Right lobe of liver (tissue), 4 donors: Measurements from ENCODE around the gene TNFRSF14.

Experiments
- CTCF ChIP-seq, 4 donors: fragments of 200-600 bp in 3 of 4; fragments of 450-650 bp in 1 of 4; IDR thresholded peaks; one replicate each; pipeline versions ENCODE4 v1.5.1 to v1.8.0; 2016 to 2022; ENCODE audit warnings: antibody characterized with exemption in 4 of 4, mild to moderate bottlenecking in 2 of 4
- POLR2A ChIP-seq: fragments of 450-650 bp; IDR thresholded peaks from one replicate; pipeline ENCODE4 v1.6.1; 2017; ENCODE audit warnings: antibody characterized with exemption, mild to moderate bottlenecking
- donor health status: DM: no; HTN: no; CAD: no.
- donor health status: DM: no; HTN: no; CAD: no.
- donor health status: DM: no; HTN: yes; CAD: no.

DNA sequence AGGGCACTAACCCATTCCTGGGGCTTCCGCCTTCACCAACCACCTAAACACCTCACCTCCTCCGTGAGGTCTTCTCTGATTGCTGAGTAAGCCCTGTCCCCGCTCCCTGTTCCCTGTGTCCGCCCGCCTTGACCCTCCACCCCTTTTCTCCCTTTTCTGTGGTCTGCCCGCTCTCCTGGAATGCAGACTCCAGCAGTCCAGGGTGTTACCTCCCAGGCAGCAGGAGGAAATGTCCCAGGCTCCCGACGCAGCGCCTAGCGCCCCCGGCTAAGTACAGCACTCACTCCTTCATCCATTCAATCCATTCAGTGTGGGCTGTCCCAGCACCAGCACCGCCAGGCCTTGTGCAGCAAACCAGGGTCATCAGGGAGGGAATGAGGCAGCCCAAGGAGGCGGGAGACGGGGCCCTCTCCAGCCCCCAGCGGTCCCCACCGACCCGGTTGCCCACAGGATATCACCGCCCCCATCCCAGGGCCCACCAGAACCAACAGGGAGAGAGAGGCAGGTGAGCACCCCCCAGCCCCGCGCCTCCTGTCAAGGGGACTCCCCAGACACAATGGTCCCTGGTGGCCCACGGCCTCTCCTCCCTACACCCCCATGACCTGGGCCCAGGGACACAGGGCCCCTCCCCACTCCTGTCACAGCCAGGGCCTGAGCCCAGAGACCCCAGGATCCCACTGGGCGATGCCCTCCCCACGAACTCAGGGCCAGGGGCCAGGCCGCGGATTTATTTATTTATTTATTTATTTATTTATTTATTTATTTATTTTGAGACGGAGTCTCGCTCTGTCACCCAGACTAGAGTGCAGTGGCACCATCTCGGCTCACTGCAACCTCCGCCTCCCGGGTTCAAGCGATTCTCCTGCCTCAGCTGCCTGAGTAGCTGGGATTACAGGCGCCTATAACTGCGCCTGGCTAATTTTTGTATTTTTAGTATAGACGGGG is 10.2 kb downstream of the TNFRSF14 start:
- TF ChIP-seq CTCF (IDR thresholded peaks at IDR 0.05) (no peak), POLR2A (no peak)
